HG03354 (cell line): ENCODE results near the gene OR1N1.
"Not testable (repeated sequence)": the region's sequence is repeated elsewhere in the genome, so short reads cannot be mapped to it uniquely, and the experiment has no call there.

Experiments used
- ATAC-seq: cut with Tn5 transposase; IDR thresholded peaks from one replicate; pipeline ENCODE4 v1.9.1; 2021; ENCODE audit warnings: mild to moderate bottlenecking; ENCODE audit not compliant: unreplicated experiment, poor library complexity, severe bottlenecking

Gene OR1N1

GRCh38 chr9:122527193-122527592 is at the start of gene OR1N1:
TSS of gene OR1N1 (minus strand) at chr9:122527293. CDS start at chr9:122527293, 0 bp downstream.
- no peak for ATAC-seq

GRCh38 chr9:122572456-122572855 is 45.4 kb upstream of the OR1N1 start:
- ATAC-seq: no peak

GRCh38 chr9:122567901-122568300 is 40.8 kb upstream of the OR1N1 start:
- no peak for ATAC-seq

- no peak for ATAC-seq
Observed at GRCh38 chr9:122562134-122562760, 35.2 kb upstream of the OR1N1 start.

GRCh38 chr9:122561446-122561845 is 34.4 kb upstream of the OR1N1 start:
- no peak for ATAC-seq

GRCh38 chr9:122552812-122553211 is 25.7 kb upstream of the OR1N1 start, which contains the start of gene OR1N2:
TSS of gene OR1N2 (plus strand) at chr9:122553112. CDS start at chr9:122553212, 100 bp downstream.
- no peak for ATAC-seq

GRCh38 chr9:122551371-122551770 is 24.3 kb upstream of the OR1N1 start:
- ATAC-seq: no peak

- ATAC-seq: no peak
Observed at GRCh38 chr9:122546196-122546595, 19.1 kb upstream of the OR1N1 start.

- ATAC-seq: no peak
Observed at GRCh38 chr9:122538757-122539156, 11.7 kb upstream of the OR1N1 start.

- not testable (repeated sequence) for ATAC-seq
Observed at GRCh38 chr9:122537066-122537465, 10.0 kb upstream of the OR1N1 start.

GRCh38 chr9:122536134-122536533 is 9.0 kb upstream of the OR1N1 start:
- no peak for ATAC-seq

GRCh38 chr9:122531157-122531556 is 4.1 kb upstream of the OR1N1 start:
- not testable (repeated sequence) for ATAC-seq

- no peak for ATAC-seq
Observed at GRCh38 chr9:122526602-122527001, 491 bp downstream of the OR1N1 start.

- no peak for ATAC-seq
Observed at GRCh38 chr9:122519376-122519775, 7.7 kb downstream of the OR1N1 start.

GRCh38 chr9:122518841-122519240 is 8.3 kb downstream of the OR1N1 start, which contains the start of gene OR1J4:
TSS of gene OR1J4 (plus strand) at chr9:122519141. CDS start at chr9:122519141, 0 bp downstream.
- no peak for ATAC-seq

GRCh38 chr9:122518226-122518625 is 8.9 kb downstream of the OR1N1 start:
- ATAC-seq: no peak

GRCh38 chr9:122510502-122510901 is 16.6 kb downstream of the OR1N1 start, which contains the start of gene OR1J2:
TSS of gene OR1J2 (plus strand) at chr9:122510802. CDS start at chr9:122510802, 0 bp downstream.
- no peak for ATAC-seq

GRCh38 chr9:122506964-122507363 is 20.1 kb downstream of the OR1N1 start:
- no peak for ATAC-seq

GRCh38 chr9:122498883-122499288 is 28.2 kb downstream of the OR1N1 start:
- ATAC-seq: no peak

- no peak for ATAC-seq
Observed at GRCh38 chr9:122479062-122479461, 48.0 kb downstream of the OR1N1 start.

GRCh38 chr9:122477826-122478225 is 49.3 kb downstream of the OR1N1 start, which contains the start of gene OR1J1:
TSS of gene OR1J1 (minus strand) at chr9:122477926. CDS start at chr9:122477926, 0 bp downstream.
- ATAC-seq: no peak

- no peak for ATAC-seq
Observed at GRCh38 chr9:122477346-122477745, 49.7 kb downstream of the OR1N1 start.
